ENCODE data around the gene NRG3. TPM values are rescaled to one million over a fixed set of nuclear protein-coding genes. Genes with fewer than 3 reads are reported as not detected.
A peak's percentile ranks its signal among the peaks of the same experiment; 100 is the strongest.

The NRG3 gene
- total RNA-seq, 1 donor from 2014 or later, result 2.6 TPM

- TF ChIP-seq, protein P1, sequence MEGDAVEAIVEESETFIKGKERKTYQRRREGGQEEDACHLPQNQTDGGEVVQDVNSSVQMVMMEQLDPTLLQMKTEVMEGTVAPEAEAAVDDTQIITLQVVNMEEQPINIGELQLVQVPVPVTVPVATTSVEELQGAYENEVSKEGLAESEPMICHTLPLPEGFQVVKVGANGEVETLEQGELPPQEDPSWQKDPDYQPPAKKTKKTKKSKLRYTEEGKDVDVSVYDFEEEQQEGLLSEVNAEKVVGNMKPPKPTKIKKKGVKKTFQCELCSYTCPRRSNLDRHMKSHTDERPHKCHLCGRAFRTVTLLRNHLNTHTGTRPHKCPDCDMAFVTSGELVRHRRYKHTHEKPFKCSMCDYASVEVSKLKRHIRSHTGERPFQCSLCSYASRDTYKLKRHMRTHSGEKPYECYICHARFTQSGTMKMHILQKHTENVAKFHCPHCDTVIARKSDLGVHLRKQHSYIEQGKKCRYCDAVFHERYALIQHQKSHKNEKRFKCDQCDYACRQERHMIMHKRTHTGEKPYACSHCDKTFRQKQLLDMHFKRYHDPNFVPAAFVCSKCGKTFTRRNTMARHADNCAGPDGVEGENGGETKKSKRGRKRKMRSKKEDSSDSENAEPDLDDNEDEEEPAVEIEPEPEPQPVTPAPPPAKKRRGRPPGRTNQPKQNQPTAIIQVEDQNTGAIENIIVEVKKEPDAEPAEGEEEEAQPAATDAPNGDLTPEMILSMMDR (IDR thresholded peaks at IDR 0.05), result no peak
- intact Hi-C loops (cut with DNase I), result no loop called here
These were observed 478.4 kb downstream of the NRG3 start for GRCh38 chr10:82353381-82353780.

DNA sequence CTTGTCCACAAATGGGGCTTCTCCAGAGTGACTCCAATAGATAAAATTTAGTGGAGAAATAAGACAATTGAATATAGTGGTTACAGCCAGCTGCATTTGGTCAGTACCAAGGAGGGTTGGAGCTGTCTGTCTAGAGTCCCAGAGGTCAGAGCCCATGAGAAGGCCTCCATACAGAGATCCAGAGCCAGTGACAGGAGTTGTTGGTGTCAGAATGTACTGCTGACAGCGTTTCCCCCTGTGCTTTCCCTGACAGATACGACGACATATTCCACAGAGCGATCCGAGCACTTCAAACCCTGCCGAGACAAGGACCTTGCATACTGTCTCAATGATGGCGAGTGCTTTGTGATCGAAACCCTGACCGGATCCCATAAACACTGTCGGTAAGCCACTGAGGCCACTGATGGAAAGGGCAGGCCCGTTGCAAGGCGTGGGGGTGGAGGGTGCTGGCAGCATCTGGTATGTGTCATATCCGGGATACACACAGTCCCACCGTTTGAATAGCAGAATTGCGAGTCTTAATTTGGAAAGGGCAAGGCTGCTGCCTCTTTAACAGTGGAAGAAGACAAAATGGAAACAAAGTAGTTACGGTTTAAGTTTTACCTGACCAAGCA, 483.6 kb downstream of the NRG3 start:
- TF ChIP-seq, protein P1 (IDR thresholded peaks at IDR 0.05), result no peak
- H3K36me3 ChIP-seq, result no peaks in the 10 kb centered on the region
- H3K9me3 ChIP-seq, result no peaks in the 10 kb centered on the region
- DNase-seq (no peak), ATAC-seq (no peak)
- intact Hi-C loops (cut with DNase I), result no loop called here
- H3K27ac ChIP-seq, result no peak overlapping the region
- no peaks in the 10 kb centered on the region for H3K27me3 ChIP-seq (ENCODE audit: low read depth)
- no peak overlapping the region for H3K4me3 ChIP-seq
- H3K4me1 ChIP-seq, result no peaks in the 10 kb centered on the region

More at GRCh38 chr10:82353381-82353780, 478.4 kb downstream of the NRG3 start:
- H3K27me3 ChIP-seq (ENCODE audit: low read depth), result no peaks in the 10 kb centered on the region
- no peak overlapping the region for H3K4me3 ChIP-seq
- DNase-seq (no peak), ATAC-seq (no peak)
- no peak overlapping the region for H3K27ac ChIP-seq
- no peaks in the 10 kb centered on the region for H3K36me3 ChIP-seq
- H3K4me1 ChIP-seq, result no peaks in the 10 kb centered on the region
- H3K9me3 ChIP-seq, result no peaks in the 10 kb centered on the region

DNA sequence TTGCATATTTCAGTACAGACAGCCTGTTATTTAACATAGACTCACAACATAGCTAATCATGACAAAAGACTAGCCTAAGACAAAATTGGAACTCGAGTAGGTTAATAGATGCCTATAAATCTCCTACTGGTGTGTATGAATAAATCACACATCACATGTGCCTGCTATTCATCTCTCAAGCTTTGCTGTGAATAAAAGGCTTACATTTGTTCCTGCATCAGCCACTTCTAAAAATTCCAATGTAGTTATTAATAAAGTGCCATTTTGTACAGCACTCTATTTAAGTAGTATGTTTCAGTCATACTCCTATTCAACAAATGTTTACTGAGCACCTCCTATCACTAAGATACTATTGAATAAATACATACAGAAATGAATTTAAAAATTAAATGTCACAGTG, 486.3 kb downstream of the NRG3 start:
- no peak overlapping the region for H3K27ac ChIP-seq
- H3K4me3 ChIP-seq, result no peak overlapping the region
- peak in 1 of 2 donors; percentile 54 for ATAC-seq
- no peaks in the 10 kb centered on the region for H3K9me3 ChIP-seq
- DNase-seq, result no peak
- no peaks in the 10 kb centered on the region for H3K4me1 ChIP-seq
- TF ChIP-seq, protein P1 (IDR thresholded peaks at IDR 0.05), result no peak
- intact Hi-C loops (cut with DNase I), result no loop called here
- no peaks in the 10 kb centered on the region for H3K36me3 ChIP-seq
- no peaks in the 10 kb centered on the region for H3K27me3 ChIP-seq (ENCODE audit: low read depth)

DNA sequence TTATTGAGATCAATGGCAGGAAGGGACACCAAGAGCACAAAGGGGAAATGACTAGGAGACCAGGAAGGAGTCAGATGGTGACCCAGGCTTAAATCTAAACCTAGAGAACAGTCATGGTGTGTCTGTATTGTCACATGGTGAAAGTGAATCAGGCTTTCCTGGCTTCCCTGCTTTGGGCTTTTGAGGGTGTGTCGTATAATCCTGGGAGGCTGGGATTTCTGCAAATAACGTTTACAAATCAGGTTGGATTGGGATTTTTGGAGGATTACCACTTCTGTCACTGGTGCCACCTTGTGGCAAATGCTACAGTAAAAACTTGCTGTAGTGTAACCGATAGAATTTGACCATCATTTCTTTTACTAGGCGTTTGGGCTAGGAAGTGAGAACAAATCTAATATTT, 502.6 kb downstream of the NRG3 start:
- H3K4me1 ChIP-seq, result no peaks in the 10 kb centered on the region
- no peaks in the 10 kb centered on the region for H3K9me3 ChIP-seq
- TF ChIP-seq, protein P1 (IDR thresholded peaks at IDR 0.05), result peak; percentile 41
- no peaks in the 10 kb centered on the region for H3K27me3 ChIP-seq (ENCODE audit: low read depth)
- no peak overlapping the region for H3K27ac ChIP-seq
- no peaks in the 10 kb centered on the region for H3K36me3 ChIP-seq
- intact Hi-C loops (cut with DNase I), result no loop called here
- DNase-seq (no peak), ATAC-seq (peak; percentile 48 to 83)
- H3K4me3 ChIP-seq, result no peak overlapping the region

DNA sequence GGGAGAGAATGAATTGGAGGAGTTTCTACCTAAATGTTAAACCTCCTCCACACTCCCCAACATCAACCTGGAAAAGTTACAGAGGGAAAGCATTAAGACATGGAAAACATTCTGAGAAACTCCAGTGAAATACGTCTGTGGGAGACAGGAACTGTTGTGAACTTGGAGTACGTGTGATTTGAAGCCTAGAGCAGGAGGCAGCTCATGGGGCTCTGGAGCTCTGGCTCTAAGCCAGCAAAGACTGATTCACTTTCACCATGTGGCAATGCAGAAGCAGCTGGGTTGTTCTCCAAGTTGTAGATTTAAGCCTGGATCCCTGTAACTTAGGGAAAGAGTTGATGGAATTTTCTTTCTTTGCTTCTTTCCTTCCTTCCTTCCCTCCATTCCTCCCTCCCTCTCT, 503.2 kb downstream of the NRG3 start:
- peak; percentile 70 to 87 for ATAC-seq
- TF ChIP-seq, protein P1 (IDR thresholded peaks at IDR 0.05), result no peak
- no peaks in the 10 kb centered on the region for H3K36me3 ChIP-seq
- no peak overlapping the region for H3K4me3 ChIP-seq
- DNase-seq, result no peak
- H3K27ac ChIP-seq, result no peak overlapping the region
- intact Hi-C loops (cut with DNase I), result no loop called here
- H3K27me3 ChIP-seq (ENCODE audit: low read depth), result no peaks in the 10 kb centered on the region
- no peaks in the 10 kb centered on the region for H3K9me3 ChIP-seq
- H3K4me1 ChIP-seq, result no peaks in the 10 kb centered on the region
